Epithelial cell of esophagus (primary cell): ENCODE measurements around the gene ANKRD39.

Experiments used
- DNase-seq: peaks from one replicate; pipeline ENCODE4 v3.0.0; 2010; ENCODE audit warnings: low read depth
- H3K4me3 ChIP-seq: 2 replicates; pipeline ENCODE4 v1.5.1; 2011; ENCODE audit warnings: mild to moderate bottlenecking, low read length, control low read depth
- CTCF ChIP-seq: IDR thresholded peaks from 2 replicates; pipeline ENCODE4 v1.5.1; 2011; ENCODE audit warnings: low read depth, mild to moderate bottlenecking, low read length, control low read depth, inconsistent platforms; ENCODE audit not compliant: insufficient read depth; ENCODE audit errors: missing control alignments

ANKRD39 gene

DNA sequence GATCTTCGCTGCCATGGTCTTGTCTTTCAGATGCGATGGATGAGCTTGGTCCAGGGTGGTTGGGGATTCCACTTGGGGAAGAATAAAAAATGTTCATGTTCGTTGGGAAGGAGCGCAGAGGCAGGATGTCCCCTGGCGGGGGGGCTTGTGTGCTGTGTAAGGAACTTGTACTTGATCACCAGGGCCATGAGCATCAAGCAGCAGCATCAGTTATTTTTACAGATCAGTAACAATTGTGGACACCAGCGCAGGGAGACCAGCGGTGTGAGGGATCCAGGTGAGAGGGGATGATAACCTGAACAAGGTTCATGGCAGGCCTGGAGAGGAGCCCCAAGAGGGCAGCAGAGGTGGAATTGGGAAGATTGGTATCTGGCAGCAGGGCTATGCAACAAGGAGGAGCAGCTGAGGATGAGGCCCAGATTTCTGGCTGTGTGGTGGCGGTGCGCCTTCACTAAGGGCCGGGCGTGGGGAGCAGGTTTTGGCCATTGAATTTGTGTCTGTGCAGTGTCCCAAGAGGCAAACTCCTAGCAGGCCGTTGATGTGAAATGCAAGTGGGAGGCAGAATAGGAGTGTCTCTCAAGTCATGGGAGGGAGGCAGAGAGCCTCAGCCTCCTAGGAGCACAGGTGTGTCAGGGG is 37.8 kb downstream of the ANKRD39 start:
- H3K4me3 ChIP-seq: no peak overlapping the region
- no peak for TF ChIP-seq CTCF
- no peak for DNase-seq

- no peak for TF ChIP-seq CTCF
- no peak overlapping the region for H3K4me3 ChIP-seq
- DNase-seq: no peak
Observed at GRCh38 chr2:96819128-96819875, 38.5 kb downstream of the ANKRD39 start.

GRCh38 chr2:96817882-96818281 is 39.9 kb downstream of the ANKRD39 start:
- H3K4me3 ChIP-seq: peak overlapping the region; percentile 44
- no peak for DNase-seq

GRCh38 chr2:96816836-96817702 is 40.7 kb downstream of the ANKRD39 start:
- H3K4me3 ChIP-seq: peak overlapping the region; percentile 44
- no peak for DNase-seq
- no peak for TF ChIP-seq CTCF

More at GRCh38 chr2:96817882-96818281, 39.9 kb downstream of the ANKRD39 start:
- TF ChIP-seq CTCF: no peak

- peak; percentile 33 for TF ChIP-seq CTCF
- DNase-seq: peak; percentile 97
- H3K4me3 ChIP-seq: peak within 1 kb of the TSS; percentile 60
Observed at GRCh38 chr2:96816127-96816835, 41.5 kb downstream of the ANKRD39 start, which contains the start of gene CNNM3. TSS of gene CNNM3 (plus strand) at chr2:96816268. CDS start at chr2:96816278, 10 bp downstream.
